ENCODE data around the gene SH2D3C.

DNA sequence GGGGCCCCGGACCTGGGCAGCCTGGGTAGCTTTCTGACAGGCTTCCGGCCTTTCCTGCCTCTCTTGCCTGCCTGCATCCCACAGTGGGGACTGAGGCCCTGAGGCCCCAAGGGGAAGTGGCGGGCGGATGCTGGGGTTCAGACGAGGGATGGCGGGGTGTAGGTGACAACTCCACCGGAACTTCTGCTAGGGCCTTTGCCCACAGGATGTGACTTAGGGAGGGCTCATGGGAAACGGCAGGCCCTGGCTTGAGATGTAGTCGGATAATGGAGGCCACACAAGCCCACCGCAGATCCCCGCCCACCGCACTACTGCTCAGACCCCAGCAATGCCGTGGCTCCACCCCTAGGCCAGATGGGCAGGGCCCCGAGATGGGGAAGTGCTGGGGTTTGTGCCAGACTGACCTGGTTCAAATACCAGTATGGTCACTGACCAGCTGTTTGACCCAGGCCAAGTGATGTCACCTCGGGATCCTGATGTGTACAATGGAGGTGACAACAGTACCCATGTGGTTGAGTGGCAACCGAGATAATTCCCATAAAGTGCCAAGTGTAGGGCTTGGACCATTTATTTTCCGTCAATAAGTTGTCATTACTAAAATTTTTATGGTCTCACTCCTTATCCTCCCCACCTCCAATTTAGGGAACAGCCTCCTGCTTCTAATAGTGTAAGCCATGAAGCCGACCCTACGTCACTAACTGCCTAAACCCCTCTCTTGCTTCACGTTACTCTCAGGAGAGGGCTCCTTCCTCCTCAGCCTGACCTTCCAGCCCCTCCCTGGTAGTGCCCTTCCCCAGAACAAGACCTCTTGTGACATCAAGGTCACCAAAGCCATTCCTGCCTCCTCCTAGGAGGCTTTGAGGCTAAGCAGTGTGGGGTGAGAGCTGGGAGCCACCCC is 4.9 kb upstream of the SH2D3C start:
- TF ChIP-seq MTA3 (IDR thresholded peaks at IDR 0.05; ENCODE audit: borderline replicate concordance): no peak
- TF ChIP-seq, protein P1, sequence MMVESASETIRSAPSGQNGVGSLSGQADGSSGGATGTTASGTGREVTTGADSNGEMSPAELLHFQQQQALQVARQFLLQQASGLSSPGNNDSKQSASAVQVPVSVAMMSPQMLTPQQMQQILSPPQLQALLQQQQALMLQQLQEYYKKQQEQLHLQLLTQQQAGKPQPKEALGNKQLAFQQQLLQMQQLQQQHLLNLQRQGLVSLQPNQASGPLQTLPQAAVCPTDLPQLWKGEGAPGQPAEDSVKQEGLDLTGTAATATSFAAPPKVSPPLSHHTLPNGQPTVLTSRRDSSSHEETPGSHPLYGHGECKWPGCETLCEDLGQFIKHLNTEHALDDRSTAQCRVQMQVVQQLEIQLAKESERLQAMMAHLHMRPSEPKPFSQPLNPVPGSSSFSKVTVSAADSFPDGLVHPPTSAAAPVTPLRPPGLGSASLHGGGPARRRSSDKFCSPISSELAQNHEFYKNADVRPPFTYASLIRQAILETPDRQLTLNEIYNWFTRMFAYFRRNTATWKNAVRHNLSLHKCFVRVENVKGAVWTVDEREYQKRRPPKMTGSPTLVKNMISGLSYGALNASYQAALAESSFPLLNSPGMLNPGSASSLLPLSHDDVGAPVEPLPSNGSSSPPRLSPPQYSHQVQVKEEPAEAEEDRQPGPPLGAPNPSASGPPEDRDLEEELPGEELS (CRISPR knock-in tag; IDR thresholded peaks at IDR 0.05; ENCODE audit: borderline replicate concordance): no peak
- TF ChIP-seq FOXP1 (CRISPR knock-in tag; IDR thresholded peaks at IDR 0.05): no peak
- no peak for TF ChIP-seq ZNF384 (IDR thresholded peaks at IDR 0.05; ENCODE audit: low read depth, low read length)
- no peak for TF ChIP-seq ZFX (CRISPR knock-in tag; IDR thresholded peaks at IDR 0.05)
- TF ChIP-seq, protein P2, sequence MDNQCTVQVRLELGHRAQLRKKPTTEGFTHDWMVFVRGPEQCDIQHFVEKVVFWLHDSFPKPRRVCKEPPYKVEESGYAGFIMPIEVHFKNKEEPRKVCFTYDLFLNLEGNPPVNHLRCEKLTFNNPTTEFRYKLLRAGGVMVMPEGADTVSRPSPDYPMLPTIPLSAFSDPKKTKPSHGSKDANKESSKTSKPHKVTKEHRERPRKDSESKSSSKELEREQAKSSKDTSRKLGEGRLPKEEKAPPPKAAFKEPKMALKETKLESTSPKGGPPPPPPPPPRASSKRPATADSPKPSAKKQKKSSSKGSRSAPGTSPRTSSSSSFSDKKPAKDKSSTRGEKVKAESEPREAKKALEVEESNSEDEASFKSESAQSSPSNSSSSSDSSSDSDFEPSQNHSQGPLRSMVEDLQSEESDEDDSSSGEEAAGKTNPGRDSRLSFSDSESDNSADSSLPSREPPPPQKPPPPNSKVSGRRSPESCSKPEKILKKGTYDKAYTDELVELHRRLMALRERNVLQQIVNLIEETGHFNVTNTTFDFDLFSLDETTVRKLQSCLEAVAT (IDR thresholded peaks at IDR 0.05): no peak

Data from K562 (cell line).